Neural cell (in vitro differentiated cells): ENCODE measurements around the gene COL21A1. TPM values are rescaled to one million over a fixed set of nuclear protein-coding genes. Genes with fewer than 3 reads are reported as not detected.

Source experiments
- H2AFZ ChIP-seq: fragments of 200-600, 300-800 bp; sonication (generic), shearing (Covaris generic); 2 replicates; pipeline ENCODE4 v1.6.0; 2014; ENCODE audit warnings: low read depth, mild to moderate bottlenecking, antibody characterized with exemption, low read length, moderate library complexity
- H3F3A ChIP-seq: fragments of 200-600 bp; shearing (Covaris generic); 2 replicates; pipeline ENCODE4 v1.6.1; 2016; ENCODE audit warnings: mild to moderate bottlenecking, moderate library complexity, mixed read lengths, antibody characterized with exemption, low read length; ENCODE audit not compliant: insufficient read depth, poor library complexity, severe bottlenecking
- H3K27ac ChIP-seq: fragments of 200-600, 300-800 bp; sonication (generic), shearing (Covaris generic); 2 replicates; pipeline ENCODE4 v1.5.1; 2014; ENCODE audit warnings: mild to moderate bottlenecking, low read length, moderate library complexity
- H3K27me3 ChIP-seq: fragments of 300-800, 200-600 bp; sonication (generic), shearing (Covaris generic); 2 replicates; pipeline ENCODE4 v1.6.0; 2014; ENCODE audit warnings: mild to moderate bottlenecking, low read depth, low read length, moderate library complexity; ENCODE audit not compliant: insufficient read depth
- H3K36me3 ChIP-seq: fragments of 300-800, 200-600 bp; sonication (generic), shearing (Covaris generic); 2 replicates; pipeline ENCODE4 v1.5.1; 2014; ENCODE audit warnings: mild to moderate bottlenecking, antibody characterized with exemption, low read length, moderate library complexity; ENCODE audit not compliant: insufficient read depth
- H3K4me2 ChIP-seq: fragments of 300-800, 200-600 bp; sonication (generic), shearing (Covaris generic); 2 replicates; pipeline ENCODE4 v1.6.0; 2014; ENCODE audit warnings: mild to moderate bottlenecking, low read length
- H3K4me3 ChIP-seq: fragments of 300-800, 200-600 bp; sonication (generic), shearing (Covaris generic); 2 replicates; pipeline ENCODE4 v1.5.1; 2014; ENCODE audit warnings: mild to moderate bottlenecking, low read length, moderate library complexity
- H3K79me2 ChIP-seq: fragments of 200-600 bp; shearing (Covaris generic); replicated peaks from 2 replicates; pipeline ENCODE4 v1.6.0; 2014; ENCODE audit warnings: mild to moderate bottlenecking, low read length, moderate library complexity; ENCODE audit not compliant: insufficient read depth
- H3K9ac ChIP-seq: fragments of 300-800, 200-600 bp; sonication (generic), shearing (Covaris generic); 2 replicates; pipeline ENCODE4 v1.6.1; 2016; ENCODE audit warnings: mild to moderate bottlenecking, low read length, mixed read lengths
- H3K9me2 ChIP-seq: fragments of 200-600 bp; shearing (Covaris generic); 2 replicates; pipeline ENCODE4 v1.6.1; 2016; ENCODE audit warnings: mild to moderate bottlenecking, low read length, mixed read lengths; ENCODE audit not compliant: insufficient read depth
- H3K9me3 ChIP-seq: fragments of 200-600, 300-800 bp; sonication (generic), shearing (Covaris generic); 2 replicates; pipeline ENCODE4 v1.6.1; 2016; ENCODE audit warnings: mild to moderate bottlenecking, mixed run types, low read length, moderate library complexity, mixed read lengths
- H4K20me1 ChIP-seq: fragments of 200-600 bp; shearing (Covaris generic); 2 replicates; pipeline ENCODE4 v1.6.1; 2016; ENCODE audit warnings: mild to moderate bottlenecking, mixed run types; ENCODE audit not compliant: insufficient read depth
- CTCF ChIP-seq: fragments of 450-650 bp; IDR thresholded peaks from 2 replicates; pipeline ENCODE4 v1.5.1; 2014; ENCODE audit warnings: antibody characterized with exemption, mild to moderate bottlenecking, moderate library complexity; ENCODE audit not compliant: poor library complexity, severe bottlenecking
- EP300 ChIP-seq: fragments of 450-650 bp; conservative IDR thresholded peaks from 2 replicates; pipeline ENCODE4 v1.6.1; 2014; ENCODE audit warnings: antibody characterized with exemption, mild to moderate bottlenecking, moderate library complexity; ENCODE audit not compliant: poor library complexity, severe bottlenecking
- EZH2 ChIP-seq: fragments of 200-600, 300-800 bp; shearing (Covaris generic), sonication (generic); IDR thresholded peaks from 2 replicates; pipeline ENCODE4 v1.6.1; 2014; ENCODE audit warnings: antibody characterized with exemption, low read length, borderline replicate concordance, mild to moderate bottlenecking; ENCODE audit not compliant: insufficient read depth, poor library complexity, severe bottlenecking
- MXI1 ChIP-seq: fragments of 450-650 bp; conservative IDR thresholded peaks from 2 replicates; pipeline ENCODE4 v1.6.1; 2014; ENCODE audit warnings: antibody characterized with exemption, mild to moderate bottlenecking; ENCODE audit not compliant: poor library complexity, severe bottlenecking
- POLR2AphosphoS5 ChIP-seq: IDR thresholded peaks from 2 replicates; pipeline ENCODE4 v1.6.1; 2012
- RAD21 ChIP-seq: fragments of 450-650 bp; conservative IDR thresholded peaks from 2 replicates; pipeline ENCODE4 v1.6.1; 2014; ENCODE audit warnings: antibody characterized with exemption, mild to moderate bottlenecking, moderate library complexity
- REST ChIP-seq: IDR thresholded peaks from 2 replicates; pipeline ENCODE4 v1.6.1; 2012; ENCODE audit warnings: borderline replicate concordance
- SMC3 ChIP-seq: fragments of 450-650 bp; conservative IDR thresholded peaks from 2 replicates; pipeline ENCODE4 v1.6.1; 2014; ENCODE audit warnings: antibody characterized with exemption, mild to moderate bottlenecking, moderate library complexity; ENCODE audit not compliant: poor library complexity
- TAF1 ChIP-seq: IDR thresholded peaks from 2 replicates; pipeline ENCODE4 v1.6.1; 2012; ENCODE audit warnings: low read depth
- polyA plus RNA-seq: library from polyadenylated mRNA; depleted of rRNA; stranded (reverse); fragments of >200 nt; gene quantifications from 2 replicates; pipeline ENCODE4 v1.2.3, GENCODE V29; 2014

COL21A1 gene
- polyA plus RNA-seq, 1 donor from 2014 or later = 0.25 TPM

GRCh38 chr6:56040223-56040622 is 207.2 kb downstream of the COL21A1 start:
- Histone ChIP-seq H2AFZ (no peak overlapping the region), H3K36me3 (no peaks in the 10 kb centered on the region), H3K27me3 (no peaks in the 10 kb centered on the region), H3K9me2 (no peaks in the 10 kb centered on the region), H3K79me2 (no peaks in the 10 kb centered on the region), H3K27ac (no peak overlapping the region), H3K9me3 (no peaks in the 10 kb centered on the region), H4K20me1 (no peaks in the 10 kb centered on the region), H3K4me3 (no peak overlapping the region), H3K9ac (no peak overlapping the region), H3K4me2 (no peak overlapping the region), H3F3A (no peaks in the 10 kb centered on the region)
- no peak for TF ChIP-seq TAF1
- no peak for TF ChIP-seq CTCF
- no peak for TF ChIP-seq REST
- TF ChIP-seq SMC3 = no peak
- no peak for TF ChIP-seq EP300
- TF ChIP-seq RAD21 = no peak
- no peak for TF ChIP-seq POLR2AphosphoS5
- no peak for TF ChIP-seq MXI1
- TF ChIP-seq EZH2 = no peak

GRCh38 chr6:56038764-56039163 is 208.6 kb downstream of the COL21A1 start:
- Histone ChIP-seq H3K9ac (no peak overlapping the region), H3K4me3 (no peak overlapping the region), H3K9me2 (no peaks in the 10 kb centered on the region), H2AFZ (no peak overlapping the region), H3K36me3 (no peaks in the 10 kb centered on the region), H3K79me2 (no peaks in the 10 kb centered on the region), H3K27me3 (no peaks in the 10 kb centered on the region), H3K4me2 (no peak overlapping the region), H3F3A (no peaks in the 10 kb centered on the region), H3K27ac (no peak overlapping the region), H4K20me1 (no peaks in the 10 kb centered on the region), H3K9me3 (no peaks in the 10 kb centered on the region)
- TF ChIP-seq RAD21 (no peak), EZH2 (no peak), MXI1 (no peak), SMC3 (no peak), POLR2AphosphoS5 (no peak), CTCF (no peak), REST (no peak), TAF1 (no peak)
